GM12878 (cell line): ENCODE data around the gene TPI1. TPM values are rescaled to one million over a fixed set of nuclear protein-coding genes. Genes with fewer than 3 reads are reported as not detected.

Source experiments
- BHLHE40 ChIP-seq, 2 experiments: fragments of 450-650 bp in 1 of 2; IDR thresholded peaks; 2 replicates each; pipeline ENCODE4 v1.6.1; 2011 to 2017; ENCODE audit warnings: low read depth in 2 of 2, borderline replicate concordance in 1 of 2, improper control_type of control experiment in 1 of 2, low read length in 1 of 2, mild to moderate bottlenecking in 1 of 2
- BMI1 ChIP-seq: fragments of 450-650 bp; IDR thresholded peaks from 2 replicates; pipeline ENCODE4 v1.6.1; 2016; ENCODE audit warnings: mild to moderate bottlenecking, moderate library complexity, borderline replicate concordance
- CBFB ChIP-seq: IDR thresholded peaks from 2 replicates; pipeline ENCODE4 v1.6.1; 2016; ENCODE audit warnings: antibody characterized with exemption, low read depth
- CHD2 ChIP-seq: IDR thresholded peaks from 2 replicates; pipeline ENCODE4 v1.6.1; 2011; ENCODE audit warnings: low read depth, low read length, improper control_type of control experiment, borderline replicate concordance
- ESRRA ChIP-seq: IDR thresholded peaks from 2 replicates; pipeline ENCODE4 v1.6.1; 2012; ENCODE audit warnings: mild to moderate bottlenecking, low read length, improper control_type of control experiment
- EZH2 ChIP-seq: IDR thresholded peaks from 2 replicates; pipeline ENCODE4 v1.6.1; 2012; ENCODE audit warnings: low read depth, mild to moderate bottlenecking, control low read depth, inconsistent platforms, low read length, borderline replicate concordance; ENCODE audit not compliant: control insufficient read depth
- HDAC6 ChIP-seq: fragments of 200-600 bp; sonication (generic); IDR thresholded peaks from one replicate; pipeline ENCODE4 v1.8.0; 2017; ENCODE audit warnings: antibody characterized with exemption; ENCODE audit not compliant: unreplicated experiment
- IKZF2 ChIP-seq, 2 experiments: fragments of 450-650 bp; IDR thresholded peaks; 2 replicates each; pipeline ENCODE4 v1.6.1; 2017; ENCODE audit warnings: mild to moderate bottlenecking in 2 of 2, moderate library complexity in 2 of 2
- IRF4 ChIP-seq: IDR thresholded peaks from 2 replicates; pipeline ENCODE4 v1.6.1; 2011; ENCODE audit warnings: low read depth, low read length
- MTA2 ChIP-seq: fragments of 450-650 bp; IDR thresholded peaks from 2 replicates; pipeline ENCODE4 v1.6.1; 2016; ENCODE audit warnings: low read depth, mild to moderate bottlenecking, moderate library complexity
- NR2C2 ChIP-seq: IDR thresholded peaks from 2 replicates; pipeline ENCODE4 v1.6.1; 2011; ENCODE audit warnings: borderline replicate concordance, low read depth; ENCODE audit not compliant: control insufficient read depth, insufficient read length
- RCOR1 ChIP-seq: conservative IDR thresholded peaks from 2 replicates; pipeline ENCODE4 v1.6.1; 2012; ENCODE audit warnings: low read depth, low read length, improper control_type of control experiment
- RUNX3 ChIP-seq: IDR thresholded peaks from 2 replicates; pipeline ENCODE4 v1.6.1; 2012; ENCODE audit warnings: low read length, inconsistent platforms
- SMAD5 ChIP-seq: IDR thresholded peaks from 2 replicates; pipeline ENCODE4 v1.6.1; 2016; ENCODE audit warnings: antibody characterized with exemption, low read depth
- SP1 ChIP-seq: IDR thresholded peaks from one replicate; pipeline ENCODE4 v1.6.1; 2011; ENCODE audit warnings: low read depth, low read length
- SPI1 ChIP-seq: IDR thresholded peaks from 2 replicates; pipeline ENCODE4 v1.6.1; 2011; ENCODE audit warnings: low read depth, mild to moderate bottlenecking, low read length, moderate library complexity, borderline replicate concordance; ENCODE audit not compliant: insufficient read depth
- SRF ChIP-seq, 2 experiments: IDR thresholded peaks; 2 replicates each; pipeline ENCODE4 v1.6.1; 2011; ENCODE audit warnings: low read depth in 2 of 2, low read length in 2 of 2, mild to moderate bottlenecking in 1 of 2, moderate library complexity in 1 of 2
- TBL1XR1 ChIP-seq: IDR thresholded peaks from 2 replicates; pipeline ENCODE4 v1.6.1; 2012; ENCODE audit warnings: low read depth, low read length, improper control_type of control experiment
- YY1 ChIP-seq: IDR thresholded peaks from 2 replicates; pipeline ENCODE4 v1.6.1; 2011; ENCODE audit warnings: low read depth, mild to moderate bottlenecking, low read length
- ZNF207 ChIP-seq: fragments of 450-650 bp; IDR thresholded peaks from 2 replicates; pipeline ENCODE4 v1.6.1; 2014; ENCODE audit warnings: antibody characterized with exemption, mild to moderate bottlenecking, borderline replicate concordance
- polyA plus RNA-seq, 11 experiments: library from polyadenylated mRNA; depleted of rRNA in 4 of 11; unstranded in 6 of 11; stranded (reverse) in 5 of 11; fragments of >200 nt; fragmentation: Nextera tagmentation in 4 of 11; fragmentation: Illumina TruSeq in 1 of 11; extraction: Ambion mirVana in 4 of 11; extraction: Trizol in 1 of 11; gene quantifications; 1 replicate in 1 of 11; 2 replicates in 10 of 11; pipeline versions ENCODE4 v1.2.1 to v1.2.3, GENCODE V29; 2011 to 2016; ENCODE audit warnings: inconsistent platforms in 2 of 11, missing spikeins in 2 of 11, low read depth in 1 of 11
- total RNA-seq, 4 experiments: library from RNA; depleted of rRNA in 3 of 4; stranded (reverse); fragments of >200 nt in 3 of 4; fragmentation: Illumina TruSeq in 1 of 4; extraction: Trizol in 1 of 4; gene quantifications; 2 replicates each; pipeline versions ENCODE4 v1.2.1 to v1.2.3, GENCODE V29; 2013 to 2021
- TF ChIP-seq, protein P1 (sequence below): IDR thresholded peaks from 2 replicates; pipeline ENCODE4 v1.6.1; 2012; ENCODE audit warnings: mild to moderate bottlenecking, low read depth, low read length
- TF ChIP-seq, protein P2 (sequence below): fragments of 450-650 bp; IDR thresholded peaks from 2 replicates; pipeline ENCODE4 v1.6.1; 2017; ENCODE audit warnings: low read depth, mild to moderate bottlenecking, moderate library complexity
- TF ChIP-seq, protein P3 (sequence below): fragments of 450-650 bp; IDR thresholded peaks from 2 replicates; pipeline ENCODE4 v1.6.1; 2016; ENCODE audit warnings: mild to moderate bottlenecking
- TF ChIP-seq, protein P4 (sequence below): IDR thresholded peaks from 2 replicates; pipeline ENCODE4 v1.6.1; 2011; ENCODE audit warnings: low read depth, mild to moderate bottlenecking, low read length, moderate library complexity, borderline replicate concordance; ENCODE audit errors: extremely low read depth

The TPI1 gene
- total and polyA plus RNA-seq, 10 of the 15 experiments (the other 5 are each of a cell fraction or from before 2014, with no cell fraction given), result 916 to 7,349 (median 1,677) TPM

DNA sequence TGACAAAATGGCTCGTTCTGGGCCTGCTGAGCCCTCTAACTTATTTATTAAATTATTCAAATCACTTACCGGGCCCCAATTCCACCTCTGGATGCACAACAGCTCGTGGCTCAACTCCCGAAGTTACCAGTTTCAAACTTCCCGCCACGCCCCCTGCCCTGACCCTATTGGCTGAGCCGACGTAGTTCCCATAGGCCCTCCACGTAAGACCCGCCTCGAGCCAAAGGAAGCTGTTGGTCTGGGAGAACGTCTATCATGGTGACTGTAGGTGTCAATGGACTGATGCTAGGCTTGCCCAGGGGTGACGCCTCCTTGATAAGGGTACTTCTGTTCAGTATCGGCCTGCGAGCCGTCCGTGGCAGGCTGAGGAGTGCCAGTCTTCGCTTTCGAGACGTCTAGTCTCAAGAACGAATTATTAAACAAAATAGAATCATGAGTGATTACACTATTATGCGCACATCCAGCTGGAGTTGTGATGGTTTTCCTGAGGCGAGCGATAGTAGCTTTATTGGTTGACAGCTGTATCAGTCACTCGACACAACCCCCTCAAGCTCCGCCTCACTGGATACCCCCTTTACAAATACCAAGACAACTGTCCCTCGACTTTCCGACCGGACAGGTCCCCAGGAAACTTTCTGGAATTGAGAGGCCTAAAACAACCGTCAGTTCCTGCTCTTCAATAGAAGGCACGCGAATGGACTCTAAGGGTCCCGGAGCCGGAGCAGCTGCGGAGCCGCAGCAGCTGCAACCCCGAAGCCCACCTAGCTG, 16.0 kb upstream of the TPI1 start, which contains the start of gene CDCA3 (continued):
- TF ChIP-seq BHLHE40 (IDR thresholded peaks at IDR 0.05; ENCODE audit: borderline replicate concordance in 1 of 2, low read depth in 2 of 2, low read length in 1 of 2), result no peak
- TF ChIP-seq SMAD5, result 0 out of 2 replicates have a peak, but pooled peaks have one; percentile 12
- TF ChIP-seq, protein P1, sequence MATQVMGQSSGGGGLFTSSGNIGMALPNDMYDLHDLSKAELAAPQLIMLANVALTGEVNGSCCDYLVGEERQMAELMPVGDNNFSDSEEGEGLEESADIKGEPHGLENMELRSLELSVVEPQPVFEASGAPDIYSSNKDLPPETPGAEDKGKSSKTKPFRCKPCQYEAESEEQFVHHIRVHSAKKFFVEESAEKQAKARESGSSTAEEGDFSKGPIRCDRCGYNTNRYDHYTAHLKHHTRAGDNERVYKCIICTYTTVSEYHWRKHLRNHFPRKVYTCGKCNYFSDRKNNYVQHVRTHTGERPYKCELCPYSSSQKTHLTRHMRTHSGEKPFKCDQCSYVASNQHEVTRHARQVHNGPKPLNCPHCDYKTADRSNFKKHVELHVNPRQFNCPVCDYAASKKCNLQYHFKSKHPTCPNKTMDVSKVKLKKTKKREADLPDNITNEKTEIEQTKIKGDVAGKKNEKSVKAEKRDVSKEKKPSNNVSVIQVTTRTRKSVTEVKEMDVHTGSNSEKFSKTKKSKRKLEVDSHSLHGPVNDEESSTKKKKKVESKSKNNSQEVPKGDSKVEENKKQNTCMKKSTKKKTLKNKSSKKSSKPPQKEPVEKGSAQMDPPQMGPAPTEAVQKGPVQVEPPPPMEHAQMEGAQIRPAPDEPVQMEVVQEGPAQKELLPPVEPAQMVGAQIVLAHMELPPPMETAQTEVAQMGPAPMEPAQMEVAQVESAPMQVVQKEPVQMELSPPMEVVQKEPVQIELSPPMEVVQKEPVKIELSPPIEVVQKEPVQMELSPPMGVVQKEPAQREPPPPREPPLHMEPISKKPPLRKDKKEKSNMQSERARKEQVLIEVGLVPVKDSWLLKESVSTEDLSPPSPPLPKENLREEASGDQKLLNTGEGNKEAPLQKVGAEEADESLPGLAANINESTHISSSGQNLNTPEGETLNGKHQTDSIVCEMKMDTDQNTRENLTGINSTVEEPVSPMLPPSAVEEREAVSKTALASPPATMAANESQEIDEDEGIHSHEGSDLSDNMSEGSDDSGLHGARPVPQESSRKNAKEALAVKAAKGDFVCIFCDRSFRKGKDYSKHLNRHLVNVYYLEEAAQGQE, result no peak
- no peak for TF ChIP-seq RUNX3
- TF ChIP-seq EZH2, result no peak
- peak; percentile 97 for TF ChIP-seq CHD2
- TF ChIP-seq IKZF2 (IDR thresholded peaks at IDR 0.05), result no peak
- TF ChIP-seq NR2C2, result no peak
- peak; percentile 99 for TF ChIP-seq SP1
- TF ChIP-seq IRF4, result no peak
- TF ChIP-seq, protein P2, sequence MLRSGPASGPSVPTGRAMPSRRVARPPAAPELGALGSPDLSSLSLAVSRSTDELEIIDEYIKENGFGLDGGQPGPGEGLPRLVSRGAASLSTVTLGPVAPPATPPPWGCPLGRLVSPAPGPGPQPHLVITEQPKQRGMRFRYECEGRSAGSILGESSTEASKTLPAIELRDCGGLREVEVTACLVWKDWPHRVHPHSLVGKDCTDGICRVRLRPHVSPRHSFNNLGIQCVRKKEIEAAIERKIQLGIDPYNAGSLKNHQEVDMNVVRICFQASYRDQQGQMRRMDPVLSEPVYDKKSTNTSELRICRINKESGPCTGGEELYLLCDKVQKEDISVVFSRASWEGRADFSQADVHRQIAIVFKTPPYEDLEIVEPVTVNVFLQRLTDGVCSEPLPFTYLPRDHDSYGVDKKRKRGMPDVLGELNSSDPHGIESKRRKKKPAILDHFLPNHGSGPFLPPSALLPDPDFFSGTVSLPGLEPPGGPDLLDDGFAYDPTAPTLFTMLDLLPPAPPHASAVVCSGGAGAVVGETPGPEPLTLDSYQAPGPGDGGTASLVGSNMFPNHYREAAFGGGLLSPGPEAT, result peak; percentile 22; the same call in 1 of the 2 replicates
- TF ChIP-seq CBFB, result peak; percentile 56
- TF ChIP-seq ESRRA, result 0 out of 2 replicates have a peak, but pooled peaks have one; percentile 67
- TF ChIP-seq, protein P3, sequence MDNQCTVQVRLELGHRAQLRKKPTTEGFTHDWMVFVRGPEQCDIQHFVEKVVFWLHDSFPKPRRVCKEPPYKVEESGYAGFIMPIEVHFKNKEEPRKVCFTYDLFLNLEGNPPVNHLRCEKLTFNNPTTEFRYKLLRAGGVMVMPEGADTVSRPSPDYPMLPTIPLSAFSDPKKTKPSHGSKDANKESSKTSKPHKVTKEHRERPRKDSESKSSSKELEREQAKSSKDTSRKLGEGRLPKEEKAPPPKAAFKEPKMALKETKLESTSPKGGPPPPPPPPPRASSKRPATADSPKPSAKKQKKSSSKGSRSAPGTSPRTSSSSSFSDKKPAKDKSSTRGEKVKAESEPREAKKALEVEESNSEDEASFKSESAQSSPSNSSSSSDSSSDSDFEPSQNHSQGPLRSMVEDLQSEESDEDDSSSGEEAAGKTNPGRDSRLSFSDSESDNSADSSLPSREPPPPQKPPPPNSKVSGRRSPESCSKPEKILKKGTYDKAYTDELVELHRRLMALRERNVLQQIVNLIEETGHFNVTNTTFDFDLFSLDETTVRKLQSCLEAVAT, result peak; percentile 55; the same call in 1 of the 2 replicates
- TF ChIP-seq RCOR1, result no peak
- TF ChIP-seq ZNF207, result no peak
- no peak for TF ChIP-seq SPI1
- TF ChIP-seq HDAC6, result no peak
- TF ChIP-seq MTA2, result 0 out of 2 replicates have a peak, but pooled peaks have one; percentile 7
- TF ChIP-seq TBL1XR1, result 0 out of 2 replicates have a peak, but pooled peaks have one; percentile 11
- TF ChIP-seq BMI1, result no peak
- TF ChIP-seq, protein P4, sequence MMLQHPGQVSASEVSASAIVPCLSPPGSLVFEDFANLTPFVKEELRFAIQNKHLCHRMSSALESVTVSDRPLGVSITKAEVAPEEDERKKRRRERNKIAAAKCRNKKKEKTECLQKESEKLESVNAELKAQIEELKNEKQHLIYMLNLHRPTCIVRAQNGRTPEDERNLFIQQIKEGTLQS, result no peak
- 0 out of 2 replicates have a peak, but pooled peaks have one; percentile 20 for TF ChIP-seq YY1
- no peak for TF ChIP-seq SRF (IDR thresholded peaks at IDR 0.05; ENCODE audit: low read depth in 2 of 2, low read length in 2 of 2)
